Panc1 (cell line): ENCODE measurements around the gene METTL1.

Source experiments
- CTCF ChIP-seq: fragments of 450-650 bp; IDR thresholded peaks from 2 replicates; pipeline ENCODE4 v1.5.1; 2017; ENCODE audit warnings: mild to moderate bottlenecking
- SIN3A ChIP-seq: IDR thresholded peaks from 2 replicates; pipeline ENCODE4 v1.6.1; 2012; ENCODE audit warnings: low read depth, mild to moderate bottlenecking, low read length, moderate library complexity, borderline replicate concordance; ENCODE audit not compliant: insufficient read depth
- TF ChIP-seq, protein P1 (sequence below), 2 experiments: IDR thresholded peaks; 2 replicates each; pipeline ENCODE4 v1.6.1; 2011 to 2012; ENCODE audit warnings: low read depth in 2 of 2, control low read depth in 1 of 2, low read length in 1 of 2, mild to moderate bottlenecking in 1 of 2, moderate library complexity in 1 of 2; ENCODE audit not compliant: insufficient read depth in 1 of 2

DNA sequence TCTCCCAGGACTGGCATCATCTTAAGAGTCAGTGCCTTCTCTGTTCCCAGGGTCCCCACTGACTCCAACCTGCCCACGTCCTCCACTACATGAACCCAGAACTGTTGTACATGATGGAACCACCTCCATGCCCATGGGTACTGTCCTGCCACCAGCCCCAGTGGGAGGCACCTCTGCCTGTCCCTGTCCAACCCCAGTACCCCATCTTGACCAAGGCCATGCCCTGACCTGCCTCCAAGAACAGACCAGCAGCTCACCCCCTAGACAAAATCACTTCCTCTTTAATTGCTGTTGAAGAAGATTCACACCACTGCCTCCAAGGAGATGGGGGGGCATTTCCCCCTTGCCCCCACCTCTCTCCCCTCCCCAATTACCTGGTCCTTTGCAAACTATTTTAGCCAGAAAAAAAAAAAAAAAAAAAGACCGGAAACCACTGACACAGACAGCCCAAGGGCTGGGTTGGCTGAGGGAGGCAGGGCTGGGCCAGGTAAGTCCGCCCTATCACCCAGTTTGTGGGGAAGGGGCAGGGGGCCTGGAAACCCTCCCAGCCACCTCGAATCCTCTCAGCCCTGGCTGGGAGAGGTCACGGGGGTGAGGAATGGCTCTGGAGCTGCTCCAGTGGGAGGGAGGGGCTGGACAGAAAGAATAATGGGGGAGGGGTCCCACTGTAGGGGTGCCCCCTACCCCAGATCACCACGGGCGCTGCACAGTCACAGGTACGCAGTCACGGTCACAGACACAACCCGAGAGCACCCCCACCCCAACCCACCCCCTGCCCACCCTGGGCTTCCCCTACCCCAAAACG lies 46.8 kb downstream of the METTL1 start:
- no peak for TF ChIP-seq CTCF
- no peak for TF ChIP-seq SIN3A
- TF ChIP-seq, protein P1, sequence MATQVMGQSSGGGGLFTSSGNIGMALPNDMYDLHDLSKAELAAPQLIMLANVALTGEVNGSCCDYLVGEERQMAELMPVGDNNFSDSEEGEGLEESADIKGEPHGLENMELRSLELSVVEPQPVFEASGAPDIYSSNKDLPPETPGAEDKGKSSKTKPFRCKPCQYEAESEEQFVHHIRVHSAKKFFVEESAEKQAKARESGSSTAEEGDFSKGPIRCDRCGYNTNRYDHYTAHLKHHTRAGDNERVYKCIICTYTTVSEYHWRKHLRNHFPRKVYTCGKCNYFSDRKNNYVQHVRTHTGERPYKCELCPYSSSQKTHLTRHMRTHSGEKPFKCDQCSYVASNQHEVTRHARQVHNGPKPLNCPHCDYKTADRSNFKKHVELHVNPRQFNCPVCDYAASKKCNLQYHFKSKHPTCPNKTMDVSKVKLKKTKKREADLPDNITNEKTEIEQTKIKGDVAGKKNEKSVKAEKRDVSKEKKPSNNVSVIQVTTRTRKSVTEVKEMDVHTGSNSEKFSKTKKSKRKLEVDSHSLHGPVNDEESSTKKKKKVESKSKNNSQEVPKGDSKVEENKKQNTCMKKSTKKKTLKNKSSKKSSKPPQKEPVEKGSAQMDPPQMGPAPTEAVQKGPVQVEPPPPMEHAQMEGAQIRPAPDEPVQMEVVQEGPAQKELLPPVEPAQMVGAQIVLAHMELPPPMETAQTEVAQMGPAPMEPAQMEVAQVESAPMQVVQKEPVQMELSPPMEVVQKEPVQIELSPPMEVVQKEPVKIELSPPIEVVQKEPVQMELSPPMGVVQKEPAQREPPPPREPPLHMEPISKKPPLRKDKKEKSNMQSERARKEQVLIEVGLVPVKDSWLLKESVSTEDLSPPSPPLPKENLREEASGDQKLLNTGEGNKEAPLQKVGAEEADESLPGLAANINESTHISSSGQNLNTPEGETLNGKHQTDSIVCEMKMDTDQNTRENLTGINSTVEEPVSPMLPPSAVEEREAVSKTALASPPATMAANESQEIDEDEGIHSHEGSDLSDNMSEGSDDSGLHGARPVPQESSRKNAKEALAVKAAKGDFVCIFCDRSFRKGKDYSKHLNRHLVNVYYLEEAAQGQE (IDR thresholded peaks at IDR 0.05; ENCODE audit: insufficient read depth in 1 of 2, low read depth in 2 of 2, low read length in 1 of 2) = no peak
